G401 (cell line): ENCODE data around the gene ANKRD11. TPM values are rescaled to one million over a fixed set of nuclear protein-coding genes. Genes with fewer than 3 reads are reported as not detected.
"Not testable (repeated sequence)": the region's sequence is repeated elsewhere in the genome, so short reads cannot be mapped to it uniquely, and the experiment has no call there.

Experiments used
- DNase-seq: peaks from one replicate; pipeline ENCODE4 v3.0.0-alpha.2; 2015; ENCODE audit warnings: low spot score
- in situ Hi-C: cut with HindIII; loops from 2 replicates; pipeline ENCODE4 v1.10.0; 2016; ENCODE audit warnings: low sequenced_read_pairs, mixed read lengths
- total RNA-seq: library from RNA; depleted of rRNA; stranded (reverse); fragments of >200 nt; shearing (Covaris generic); gene quantifications from 2 replicates; pipeline ENCODE4 v1.2.3, GENCODE V29; 2014

The ANKRD11 gene
- total RNA-seq, 1 experiment from 2014 or later: 55.3 TPM

- peak; percentile 43 for DNase-seq
- in situ Hi-C loops: no loop called here
These were observed 47.8 kb downstream of the ANKRD11 start for GRCh38 chr16:89442588-89442987.

- DNase-seq: no peak
- in situ Hi-C loops: no loop called here
These were observed 50.7 kb downstream of the ANKRD11 start for GRCh38 chr16:89439659-89440058.

GRCh38 chr16:89437991-89438390 lies 52.4 kb downstream of the ANKRD11 start:
- in situ Hi-C loops: no loop called here
- DNase-seq: no peak

GRCh38 chr16:89437251-89437987 lies 52.9 kb downstream of the ANKRD11 start:
- in situ Hi-C loops: no loop called here
- no peak for DNase-seq

GRCh38 chr16:89436366-89436765 lies 54.0 kb downstream of the ANKRD11 start:
- DNase-seq: no peak
- in situ Hi-C loops: no loop called here

GRCh38 chr16:89435059-89435458 lies 55.3 kb downstream of the ANKRD11 start:
- in situ Hi-C loops, DNase-seq: not testable (repeated sequence)

GRCh38 chr16:89434490-89434889 lies 55.9 kb downstream of the ANKRD11 start:
- in situ Hi-C loops: no loop called here
- DNase-seq: peak; percentile 56

- DNase-seq, in situ Hi-C loops: not testable (repeated sequence)
These were observed 56.9 kb downstream of the ANKRD11 start for GRCh38 chr16:89433363-89433984.

GRCh38 chr16:89431630-89432029 lies 58.7 kb downstream of the ANKRD11 start:
- in situ Hi-C loops: no loop called here

GRCh38 chr16:89431158-89431584 lies 59.2 kb downstream of the ANKRD11 start:
- no peak for DNase-seq
- in situ Hi-C loops: no loop called here

More at GRCh38 chr16:89431630-89432029, 58.7 kb downstream of the ANKRD11 start:
- no peak for DNase-seq

GRCh38 chr16:89430436-89431157 lies 59.8 kb downstream of the ANKRD11 start:
- in situ Hi-C loops: no loop called here
- no peak for DNase-seq

- in situ Hi-C loops, DNase-seq: not testable (repeated sequence)
These were observed 61.8 kb downstream of the ANKRD11 start for GRCh38 chr16:89428605-89429004.

- no peak for DNase-seq
- in situ Hi-C loops: no loop called here
These were observed 63.4 kb downstream of the ANKRD11 start for GRCh38 chr16:89426736-89427530.

GRCh38 chr16:89425523-89425922 lies 64.8 kb downstream of the ANKRD11 start:
- no peak for DNase-seq
- in situ Hi-C loops: no loop called here

- no peak for DNase-seq
- in situ Hi-C loops: no loop called here
These were observed 66.6 kb downstream of the ANKRD11 start for GRCh38 chr16:89423681-89424260.

- in situ Hi-C loops: no loop called here
- no peak for DNase-seq
These were observed 67.3 kb downstream of the ANKRD11 start for GRCh38 chr16:89422905-89423630.

GRCh38 chr16:89422527-89422904 lies 67.8 kb downstream of the ANKRD11 start:
- DNase-seq: no peak
- in situ Hi-C loops: no loop called here

- in situ Hi-C loops, DNase-seq: not testable (repeated sequence)
These were observed 69.1 kb downstream of the ANKRD11 start for GRCh38 chr16:89421300-89421699.
